PC-3 (cell line): ENCODE results near the gene KRTAP22-2.

Experiments
- CTCF ChIP-seq: fragments of 300-600 bp; sonication (generic); conservative IDR thresholded peaks from 2 replicates; pipeline ENCODE4 v1.5.1; 2017; ENCODE audit warnings: antibody characterized with exemption, low read depth, mild to moderate bottlenecking, low read length
- EZH2 ChIP-seq: fragments of 300-600 bp; sonication (generic); IDR thresholded peaks from one replicate; pipeline ENCODE4 v1.6.1; 2017; ENCODE audit warnings: antibody characterized with exemption, mild to moderate bottlenecking, low read length; ENCODE audit not compliant: unreplicated experiment

- no peak for TF ChIP-seq CTCF
- no peak for TF ChIP-seq EZH2
Measured at GRCh38 chr21:30600787-30601186, 10.6 kb upstream of the KRTAP22-2 start, which contains the start of gene KRTAP22-1.
